Right ventricle myocardium superior (tissue), 1 donor: ENCODE data around the gene VKORC1L1. TPM values are rescaled to one million over a fixed set of nuclear protein-coding genes. Genes with fewer than 3 reads are reported as not detected.
"Not testable (repeated sequence)": the region's sequence is repeated elsewhere in the genome, so short reads cannot be mapped to it uniquely, and the experiment has no call there.

Experiments used
- ATAC-seq: fragments of 200-7000 bp; cut with Tn5 transposase; one replicate; pipeline ENCODE4 v1.9.1; 2020; ENCODE audit warnings: mild to moderate bottlenecking; ENCODE audit not compliant: poor library complexity
- DNase-seq: peaks from one replicate; pipeline ENCODE4 v3.0.0-alpha.2; 2020
- intact Hi-C: fragments of 100-400 bp; cut with DNase I; formaldehyde crosslinking; loops from one replicate; pipeline ENCODE4 v1.11.2; 2022
- total RNA-seq: library from RNA; stranded (reverse); fragmentation: NEBNext Ultra II Directional; extraction: Animal tissue kit (Norgen Biotek cat#: 25700); gene quantifications from one replicate; pipeline ENCODE4 v1.2.1, GENCODE V29; 2021
- donor health status: DM: no; HTN: yes; CAD: no; lungs with severe emphysema.

VKORC1L1 gene
- total RNA-seq, 1 donor from 2014 or later = 17.6 TPM

DNA sequence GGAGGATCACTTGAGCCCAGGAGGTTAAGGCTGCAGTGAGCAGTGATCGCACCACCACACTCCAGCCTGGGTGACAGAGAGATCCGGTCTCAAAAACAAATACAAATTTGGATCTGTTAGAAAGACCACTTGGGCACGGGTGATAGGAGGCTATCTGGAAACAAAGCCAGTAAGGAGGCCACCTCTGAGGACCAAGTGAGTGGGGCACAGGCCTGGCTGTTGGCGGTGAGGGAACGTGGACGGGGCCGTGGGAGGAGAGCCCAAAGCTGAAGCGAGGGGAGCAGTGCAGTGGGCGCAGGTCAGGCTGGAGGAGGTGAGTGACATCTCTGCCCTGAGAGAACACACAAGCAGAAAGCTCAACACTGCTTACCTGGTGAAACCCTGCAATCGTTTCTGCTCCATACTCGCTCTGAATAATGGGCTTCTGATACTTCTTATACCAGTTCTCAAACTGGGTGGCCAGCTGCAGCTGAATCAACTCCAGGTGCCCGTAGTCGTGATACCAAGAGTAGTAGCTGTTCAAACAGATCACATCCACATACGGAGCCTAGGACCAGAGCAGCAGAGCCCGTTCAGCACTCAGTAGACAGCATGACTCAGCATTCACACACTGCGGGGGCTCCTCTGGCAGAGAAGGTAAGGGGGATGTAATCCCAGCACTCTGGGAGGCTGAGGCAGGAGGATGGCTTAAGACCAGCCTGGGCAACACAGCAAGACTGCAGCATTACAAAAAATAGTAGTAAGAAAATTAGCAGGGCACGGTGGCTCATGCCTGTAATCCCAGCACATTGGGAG lies 94.7 kb downstream of the VKORC1L1 start:
- DNase-seq (no peak), ATAC-seq (no peak)
- intact Hi-C loops = no loop called here

DNA sequence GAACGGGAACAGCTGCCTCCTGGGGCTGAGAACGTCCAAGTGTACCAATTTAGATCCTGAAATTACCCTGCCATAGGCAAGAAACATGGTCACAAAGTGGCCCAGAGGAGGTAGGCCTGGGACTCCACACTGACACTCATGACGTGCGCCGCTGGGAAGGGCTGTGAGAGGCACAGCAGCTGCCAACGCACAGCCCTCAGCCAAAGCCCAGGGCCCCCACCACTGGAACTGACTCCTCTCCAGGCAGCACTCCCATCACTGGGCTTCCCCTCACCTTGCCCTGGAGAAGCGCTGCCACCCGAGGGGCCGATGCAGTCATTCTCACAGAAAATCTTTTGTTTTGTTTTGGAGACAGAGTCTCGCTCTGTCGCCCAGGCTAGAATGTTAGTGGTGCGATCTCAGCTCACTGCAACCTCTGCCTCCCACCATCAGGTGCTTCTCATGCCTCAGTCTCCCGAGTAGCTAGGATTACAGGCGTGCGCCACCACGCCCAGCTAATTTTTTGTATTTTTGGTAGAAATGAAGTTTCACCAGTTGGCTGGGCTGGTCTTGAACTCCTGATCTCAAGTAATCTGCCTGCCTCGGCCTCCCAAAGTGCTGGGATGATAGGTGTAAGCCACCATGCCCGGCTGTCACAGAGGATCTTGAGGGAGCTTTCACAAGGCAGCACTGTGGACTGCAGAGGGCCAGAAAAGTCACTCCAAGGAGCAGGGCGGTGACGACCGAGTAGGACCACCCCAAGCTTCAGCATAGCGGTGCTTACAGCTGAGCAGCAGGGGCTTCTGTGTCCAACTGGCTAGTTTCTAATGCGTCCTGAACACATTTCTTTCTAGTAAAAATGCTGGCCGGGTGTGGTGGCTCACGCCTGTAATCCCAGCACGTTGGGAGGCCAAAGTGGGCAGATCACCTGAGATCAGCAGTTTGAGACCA lies 95.6 kb downstream of the VKORC1L1 start:
- intact Hi-C loops = no loop called here
- DNase-seq = no peak
- no peak for ATAC-seq

DNA sequence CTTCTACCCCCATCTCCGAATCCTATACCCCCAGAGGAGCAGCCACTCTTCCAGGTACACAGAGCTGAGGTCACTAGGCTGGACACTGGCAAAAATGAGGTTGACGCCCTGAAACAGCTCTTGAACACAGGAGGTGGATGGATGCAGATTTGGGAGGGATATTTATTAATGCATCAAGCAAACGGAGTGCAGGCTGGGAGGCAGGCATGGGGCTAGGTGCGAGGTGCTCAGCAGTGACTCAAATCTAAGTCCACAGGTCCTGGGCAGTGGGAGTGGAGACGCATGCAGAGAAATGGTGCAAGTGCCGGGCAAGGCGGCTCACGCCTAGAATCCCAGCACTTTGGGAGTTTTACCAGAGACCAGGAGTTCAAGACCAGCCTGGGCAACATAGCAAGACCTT lies 98.1 kb downstream of the VKORC1L1 start:
- ATAC-seq = no peak
- intact Hi-C loops = no loop called here
- DNase-seq = no peak

DNA sequence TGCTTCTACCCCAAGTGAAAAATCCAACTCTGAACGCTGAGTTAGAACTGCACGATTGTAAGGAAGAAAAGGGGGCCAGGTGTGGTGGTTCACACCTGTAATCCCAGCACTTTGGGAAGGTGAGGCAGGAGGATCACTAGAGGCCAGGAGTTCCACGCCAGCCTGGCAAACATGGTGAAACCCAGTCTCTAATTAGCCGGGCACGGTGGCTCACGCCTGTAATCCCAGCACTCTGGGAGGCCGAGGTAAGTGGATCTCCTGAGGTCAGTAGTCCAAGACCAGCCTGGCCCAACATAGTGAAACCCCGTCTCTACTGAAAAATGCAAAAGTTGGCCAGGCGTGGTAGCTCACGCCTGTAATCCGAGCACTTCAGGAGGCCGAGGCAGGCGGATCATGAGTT lies 100.1 kb downstream of the VKORC1L1 start:
- DNase-seq (no peak), ATAC-seq (no peak)
- intact Hi-C loops = no loop called here

DNA sequence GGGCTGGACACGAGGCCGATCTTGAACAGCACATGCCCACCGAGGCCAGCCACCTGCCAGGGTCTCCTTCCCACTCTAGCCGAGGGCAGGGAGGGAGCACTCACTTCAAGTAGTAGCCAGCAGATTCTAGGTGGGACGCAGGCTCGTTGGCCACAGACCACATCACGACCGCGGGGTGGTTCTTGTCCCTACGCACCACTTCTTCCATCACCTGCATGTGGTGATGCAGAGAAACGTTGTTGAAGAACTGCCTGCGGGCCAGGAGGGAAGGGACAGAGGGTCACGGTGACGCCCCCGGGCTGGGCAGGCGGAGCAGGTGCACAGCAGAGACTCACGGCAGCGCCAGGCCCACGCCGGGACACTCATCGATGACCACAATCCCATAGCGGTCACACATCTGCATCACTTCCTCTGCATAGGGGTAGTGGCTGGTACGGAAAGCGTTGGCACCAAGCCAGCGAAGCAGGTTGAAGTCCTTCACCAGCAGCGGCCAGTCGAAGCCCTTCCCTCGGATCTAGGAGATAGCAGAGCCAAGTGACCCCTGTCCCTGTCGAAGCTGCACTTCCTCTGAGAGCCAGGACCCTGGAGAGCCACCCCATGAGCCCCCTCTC lies 101.4 kb downstream of the VKORC1L1 start:
- ATAC-seq = no peak
- intact Hi-C loops = no loop called here
- DNase-seq = no peak

DNA sequence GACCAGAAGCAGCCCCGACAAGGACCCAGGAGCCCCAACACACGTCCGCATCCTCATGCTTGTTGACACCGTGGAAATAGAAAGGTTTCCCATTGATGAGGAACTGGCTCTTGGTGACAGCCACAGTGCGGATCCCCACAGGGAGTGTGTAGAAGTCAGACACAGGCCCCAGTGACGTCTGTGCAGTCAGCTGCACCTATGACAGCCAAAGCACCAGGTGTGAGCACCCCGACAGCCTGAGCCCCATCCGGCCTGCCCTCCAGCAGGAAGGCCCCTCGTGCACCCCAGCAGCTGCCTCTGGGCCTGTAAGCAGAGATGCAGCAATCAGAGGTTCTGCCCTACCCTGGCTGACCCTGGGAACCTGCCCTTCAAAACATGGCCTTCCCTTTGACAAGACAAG lies 102.0 kb downstream of the VKORC1L1 start:
- ATAC-seq (no peak), DNase-seq (no peak)
- intact Hi-C loops = no loop called here

DNA sequence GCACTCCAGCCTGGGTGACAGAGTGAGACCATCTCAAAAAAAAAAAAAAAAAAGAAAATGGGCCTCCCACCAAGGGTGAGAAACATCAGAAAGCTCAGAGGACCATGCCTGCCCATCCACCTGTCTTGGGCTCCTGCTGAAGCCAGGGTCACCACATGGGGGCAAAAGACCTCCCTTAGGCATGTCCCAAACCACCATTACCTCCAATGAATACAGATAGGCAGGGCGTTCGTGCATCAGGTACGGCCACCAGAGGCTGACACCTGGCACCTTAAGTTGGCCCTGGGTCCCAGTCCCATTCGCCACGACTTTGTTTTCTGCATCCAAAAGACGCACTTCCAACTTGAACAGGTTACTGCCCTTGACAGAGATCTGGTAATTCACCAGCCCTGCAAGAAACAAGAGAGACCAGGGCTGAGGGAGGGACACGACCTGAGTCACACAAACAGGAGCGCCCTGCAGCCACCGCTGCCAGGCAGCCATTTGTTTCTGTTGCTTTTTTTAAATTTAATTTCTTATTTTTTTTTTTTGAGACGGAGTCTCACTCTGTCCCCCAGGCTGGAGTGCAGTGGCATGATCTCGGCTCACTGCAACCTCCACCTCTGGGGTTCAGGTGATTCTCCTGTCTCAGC lies 103.1 kb downstream of the VKORC1L1 start:
- ATAC-seq (no peak), DNase-seq (no peak)
- intact Hi-C loops = no loop called here

DNA sequence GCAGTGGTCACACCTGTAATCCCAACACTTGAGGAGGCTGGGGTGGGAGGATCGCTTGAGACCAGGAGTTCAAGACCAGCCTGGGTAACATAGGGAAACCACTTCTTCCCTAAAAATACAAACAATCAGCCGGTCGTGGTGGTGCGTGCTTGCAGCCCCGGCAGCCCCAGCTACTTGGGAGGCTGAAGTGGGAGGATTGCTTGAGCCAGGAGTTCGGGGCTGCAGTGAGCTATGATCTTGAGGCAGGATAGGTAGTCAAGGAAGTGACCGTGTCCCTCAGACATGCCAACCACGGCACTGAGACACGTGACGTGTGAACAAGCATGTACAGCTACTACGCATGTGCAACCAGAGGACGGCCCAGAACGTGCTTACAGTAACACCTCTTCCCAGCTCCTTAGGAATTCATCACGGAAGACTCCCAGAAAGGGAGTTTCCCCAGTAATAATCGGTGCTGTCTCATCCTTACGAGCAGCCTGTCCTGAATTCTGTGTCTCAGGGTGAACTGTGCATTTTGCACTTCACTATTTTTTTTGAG lies 103.9 kb downstream of the VKORC1L1 start:
- DNase-seq = no peak
- no peak for ATAC-seq
- intact Hi-C loops = no loop called here

DNA sequence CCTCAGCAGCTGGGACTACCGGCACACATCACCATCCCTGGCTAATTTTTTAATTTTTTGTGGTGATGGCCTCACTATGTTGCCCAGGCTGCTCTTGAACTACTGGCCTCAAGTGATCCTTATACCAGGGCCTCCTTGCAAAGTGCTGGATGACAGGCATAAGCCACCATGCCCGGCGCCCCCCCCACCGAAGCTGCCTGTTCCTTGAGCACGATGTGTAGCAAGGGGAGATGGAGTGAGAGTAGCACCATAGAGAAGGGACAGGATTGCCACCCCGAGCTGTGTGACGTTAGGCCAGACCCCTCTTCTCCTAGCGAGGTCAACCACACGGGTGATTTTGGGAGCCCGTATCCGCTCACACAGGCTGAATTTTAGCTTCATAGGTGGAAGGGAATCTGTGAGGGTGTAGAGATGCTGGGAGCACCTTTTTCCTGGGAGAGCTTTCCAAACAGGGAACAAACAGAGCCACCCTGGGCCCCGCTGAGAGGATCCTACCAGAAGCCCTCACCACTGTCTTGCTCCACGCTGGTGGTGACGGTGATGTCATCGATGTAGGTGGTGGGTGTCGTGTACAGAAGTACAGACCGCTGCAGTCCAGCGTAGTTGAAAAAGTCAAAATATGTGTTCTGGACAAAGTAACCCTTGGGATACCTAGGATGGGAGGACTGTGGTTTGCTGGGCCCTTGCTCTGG lies 106.2 kb downstream of the VKORC1L1 start:
- no peak for ATAC-seq
- DNase-seq = no peak

DNA sequence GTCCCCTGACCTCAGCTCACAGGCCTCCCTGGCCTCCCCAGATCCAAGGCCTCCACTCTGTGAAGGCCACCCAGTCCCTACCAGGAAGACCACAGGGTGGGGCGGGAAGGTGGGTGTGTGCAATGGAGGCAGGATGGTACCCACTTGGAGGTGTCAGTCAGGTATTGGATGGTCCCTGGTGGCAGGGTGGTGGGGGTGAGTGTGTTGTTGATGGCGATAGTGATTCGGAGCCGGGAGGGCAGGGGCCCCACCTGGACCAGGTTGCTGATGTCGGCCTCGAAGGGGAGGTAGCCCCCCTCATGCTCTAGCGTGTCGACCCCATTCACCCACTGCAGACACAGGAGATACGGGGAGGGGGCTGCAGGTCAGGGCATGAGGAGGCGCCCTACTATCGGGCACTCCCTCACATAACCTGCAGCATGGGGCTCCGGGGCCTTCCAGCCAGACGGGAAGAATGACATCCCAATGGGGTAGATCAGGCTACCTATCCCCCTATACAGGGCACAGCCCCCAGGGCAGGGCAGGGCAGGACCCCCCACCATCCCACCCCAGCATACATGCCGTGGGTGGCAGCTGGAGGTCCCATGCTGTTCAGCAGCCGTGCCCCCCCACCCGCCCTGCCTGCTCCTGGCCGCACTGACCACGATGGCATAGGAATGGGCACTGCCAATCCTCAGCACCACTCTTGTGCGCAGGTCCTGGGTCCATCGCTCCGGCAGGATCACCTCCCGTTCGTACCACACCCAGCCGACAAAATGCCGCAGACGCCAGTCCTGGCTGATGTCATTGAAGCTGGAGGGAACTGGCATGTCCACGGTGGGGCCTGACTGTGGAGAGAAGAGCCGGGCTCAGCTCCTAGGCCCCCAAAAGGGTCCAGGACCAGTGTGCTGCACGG lies 107.0 kb downstream of the VKORC1L1 start:
- no peak for ATAC-seq
- no peak for DNase-seq
- intact Hi-C loops = no loop called here

More for the DNA sequence above, 106.2 kb downstream of the VKORC1L1 start:
- intact Hi-C loops = no loop called here

DNA sequence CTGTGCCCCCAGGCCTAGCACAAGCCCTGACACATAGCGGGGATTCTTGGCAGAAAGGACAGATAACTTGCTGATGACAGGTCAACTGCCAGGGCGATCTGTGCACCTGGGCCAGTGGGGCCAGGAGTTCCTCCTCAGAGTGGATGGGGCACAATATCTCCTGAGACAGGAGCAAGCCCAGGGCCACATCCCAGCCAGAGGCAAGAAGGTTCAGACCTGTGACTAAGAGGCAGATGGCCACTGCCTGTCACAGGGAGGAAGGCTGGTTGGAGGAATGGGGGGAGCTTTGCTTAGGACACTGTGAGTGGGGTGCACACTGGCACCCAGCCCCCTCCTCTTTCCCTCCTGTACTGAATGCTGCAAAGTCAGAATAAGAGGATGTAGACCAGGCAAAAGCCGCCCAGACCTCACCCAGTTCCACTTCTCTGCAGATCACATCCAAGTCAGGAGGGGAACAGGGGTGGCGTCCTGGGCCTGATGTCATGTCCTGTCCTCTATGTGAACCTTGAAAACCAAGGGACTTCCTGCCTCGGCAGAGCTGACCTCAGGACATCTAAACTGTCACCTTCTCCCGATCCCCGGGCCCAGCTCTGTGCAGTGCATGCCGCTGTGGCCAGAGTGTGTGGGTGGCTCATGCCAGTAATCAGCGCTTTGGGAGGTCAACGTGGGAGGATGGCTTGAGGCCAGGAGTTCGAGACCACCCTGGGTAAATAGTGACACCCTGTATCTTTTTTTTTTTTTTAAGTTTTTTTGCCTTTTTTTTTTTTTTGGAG lies 107.8 kb downstream of the VKORC1L1 start:
- ATAC-seq = peak; percentile 42
- intact Hi-C loops = no loop called here
- DNase-seq = peak; percentile 79

DNA sequence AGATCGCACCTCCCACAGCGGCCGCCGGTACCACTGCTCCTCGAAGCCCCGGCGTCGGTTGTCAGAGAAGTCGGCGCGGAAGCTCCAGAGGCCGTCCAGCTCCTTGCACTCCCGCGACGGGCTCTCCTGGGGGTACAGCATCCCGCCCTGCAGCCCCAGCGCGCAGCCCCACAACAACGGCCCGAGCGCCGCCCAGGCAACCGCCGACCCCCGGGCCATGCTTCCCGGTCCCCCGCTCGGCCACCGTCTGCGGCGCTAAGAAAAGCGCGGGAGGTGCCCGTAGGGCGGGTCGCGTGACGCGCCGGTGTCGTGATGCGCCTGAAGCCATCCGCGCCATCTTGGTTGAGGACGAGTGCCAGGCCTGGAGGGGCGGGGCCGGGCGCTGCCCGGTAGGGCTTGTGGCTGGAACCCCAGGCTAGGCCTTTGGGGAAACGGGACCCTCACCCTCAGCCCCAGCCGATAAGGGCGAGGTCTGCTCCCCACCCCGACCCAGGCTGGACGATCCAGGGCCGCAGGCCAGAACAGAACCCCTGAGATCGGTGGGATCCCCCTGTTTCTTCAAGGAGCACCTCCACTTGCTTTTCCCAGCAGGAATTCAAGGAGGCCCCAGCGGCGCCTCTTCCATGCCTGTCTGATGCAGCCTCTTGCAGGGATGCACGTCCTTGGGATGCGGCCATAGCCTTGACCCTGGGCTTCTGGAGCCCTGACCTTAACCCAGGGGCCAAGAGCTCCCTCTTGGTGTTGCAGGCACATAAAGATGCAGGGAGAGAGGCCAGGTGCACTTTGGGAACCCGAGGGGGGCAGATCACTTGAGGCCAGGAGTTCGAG lies 109.3 kb downstream of the VKORC1L1 start, which contains the start of gene GUSB:
Gene GUSB, minus strand, starts transcription at position 249 of the 828 bp plus-strand sequence. Its CDS starts 30 bp downstream, at position 219.
- DNase-seq (peak; percentile 96), ATAC-seq (peak; percentile 99)
- intact Hi-C loops = no loop called here

DNA sequence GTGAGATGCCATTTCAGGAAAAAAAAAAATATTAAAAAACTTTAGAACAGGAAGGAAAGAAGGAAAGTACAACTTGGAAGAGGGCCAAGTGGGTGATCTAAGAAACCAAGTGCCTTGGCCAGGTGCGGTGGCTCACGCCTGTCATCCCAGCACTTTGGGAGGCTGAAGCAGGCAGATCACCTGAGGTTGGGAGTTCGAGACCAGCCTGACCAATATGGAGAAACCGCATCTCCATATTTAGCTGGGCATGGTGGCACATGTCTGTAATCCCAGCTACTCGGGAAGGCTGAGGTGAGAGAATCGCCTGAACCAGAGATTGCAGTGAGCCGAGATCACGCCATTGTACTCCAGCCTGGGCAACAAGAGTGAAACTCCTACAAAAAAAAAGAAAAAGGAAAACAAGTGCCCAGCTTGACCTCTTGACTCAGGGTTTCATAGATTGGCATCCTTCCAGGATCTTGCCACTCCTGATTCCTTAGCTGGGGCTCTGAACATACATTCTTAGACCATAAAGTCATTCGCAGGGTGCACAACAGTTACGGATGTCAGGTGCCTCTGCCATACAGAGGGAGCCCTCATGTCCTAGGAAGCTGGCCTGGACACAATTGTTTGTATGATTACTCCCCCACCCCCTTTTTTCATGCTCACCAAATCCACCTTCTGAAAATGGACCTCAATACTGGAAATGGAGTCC lies 111.2 kb downstream of the VKORC1L1 start:
- ATAC-seq (no peak), DNase-seq (no peak)
- intact Hi-C loops = no loop called here

DNA sequence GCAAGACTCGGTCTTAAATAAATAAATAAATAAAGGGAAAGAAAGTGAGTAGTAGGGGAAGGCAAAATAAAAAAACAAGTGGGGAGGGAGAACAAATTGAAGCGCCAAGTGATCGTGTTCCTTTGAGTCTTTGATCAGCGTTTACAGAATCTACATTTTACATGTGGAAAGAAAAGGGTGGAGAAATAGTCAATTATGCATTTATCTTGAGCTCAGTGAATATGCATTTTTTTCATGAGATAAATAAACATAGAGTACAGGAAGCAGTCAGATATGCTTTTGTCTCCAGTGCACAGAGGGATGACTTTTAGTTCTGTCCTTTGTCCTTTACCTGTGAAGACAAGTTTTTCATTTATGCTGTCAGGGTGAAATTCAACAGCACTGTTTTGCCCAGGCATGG lies 115.2 kb downstream of the VKORC1L1 start:
- intact Hi-C loops = no loop called here
- DNase-seq = no peak
- ATAC-seq = no peak

DNA sequence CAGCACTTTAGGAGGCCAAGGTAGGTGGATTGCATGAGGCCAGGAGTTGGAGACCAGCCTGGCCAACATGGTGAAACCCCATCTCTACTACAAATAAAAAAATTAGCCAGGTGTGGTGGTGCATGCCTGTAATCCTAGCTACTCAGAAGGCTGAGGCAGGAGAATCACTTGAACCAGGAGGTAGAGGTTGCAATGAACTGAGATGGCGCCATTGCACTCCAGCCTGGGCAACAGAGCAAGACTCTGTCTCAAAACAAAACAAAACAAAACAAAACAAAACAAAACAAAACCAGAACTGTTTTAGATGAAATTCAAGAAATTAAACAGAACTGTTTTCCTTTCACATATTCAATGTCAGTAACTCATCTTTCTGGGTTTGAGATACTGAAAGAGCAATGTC lies 115.6 kb downstream of the VKORC1L1 start:
- ATAC-seq, DNase-seq, intact Hi-C loops: not testable (repeated sequence)
